ENCODE data around the gene ITM2B. TPM values are rescaled to one million over a fixed set of nuclear protein-coding genes. Genes with fewer than 3 reads are reported as not detected.
"Not testable (repeated sequence)": the region's sequence is repeated elsewhere in the genome, so short reads cannot be mapped to it uniquely, and the experiment has no call there.

The ITM2B gene
- total and polyA plus RNA-seq, 4 donors, result 469 to 753 (median 593) TPM

- H3K36me3 ChIP-seq (ENCODE audit: control insufficient read depth, insufficient read depth, low read length), result no peaks in the 10 kb centered on the region
- no peaks in the 10 kb centered on the region for H3K27me3 ChIP-seq (ENCODE audit: control insufficient read depth, insufficient read depth, low read length)
- no peak overlapping the region for H3K27ac ChIP-seq (ENCODE audit: low read depth, low read length)
- H3K9me3 ChIP-seq (ENCODE audit: control insufficient read depth, insufficient read depth, low read length), result no peaks in the 10 kb centered on the region
- 82% methylated on average over 4 of the region's 4 CpGs for WGBS (ENCODE audit: insufficient coverage)
- DNase-seq (ENCODE audit: low read depth in 4 of 6, low spot score in 6 of 6), result no peak
- H3K4me1 ChIP-seq (ENCODE audit: control insufficient read depth, insufficient read depth, low read length), result no peaks in the 10 kb centered on the region
- H3K4me3 ChIP-seq (ENCODE audit: low read depth, low read length), result no peak overlapping the region
Measured at GRCh38 chr13:48199404-48199946, 33.5 kb upstream of the ITM2B start.

- no peaks in the 10 kb centered on the region for H3K36me3 ChIP-seq (ENCODE audit: control insufficient read depth, insufficient read depth, low read length)
- DNase-seq (ENCODE audit: low read depth in 4 of 6, low spot score in 6 of 6), result no peak
- no peaks in the 10 kb centered on the region for H3K9me3 ChIP-seq (ENCODE audit: control insufficient read depth, insufficient read depth, low read length)
- no peaks in the 10 kb centered on the region for H3K27me3 ChIP-seq (ENCODE audit: control insufficient read depth, insufficient read depth, low read length)
- H3K4me3 ChIP-seq (ENCODE audit: low read depth, low read length), result no peak overlapping the region
- 100% methylated on average over 3 of the region's 3 CpGs for WGBS (ENCODE audit: insufficient coverage)
- no peak overlapping the region for H3K27ac ChIP-seq (ENCODE audit: low read depth, low read length)
- H3K4me1 ChIP-seq (ENCODE audit: control insufficient read depth, insufficient read depth, low read length), result no peaks in the 10 kb centered on the region
Measured at GRCh38 chr13:48201044-48201443, 32.0 kb upstream of the ITM2B start.

GRCh38 chr13:48207207-48207606, 25.8 kb upstream of the ITM2B start:
- not testable (repeated sequence) for H3K36me3 ChIP-seq (ENCODE audit: control insufficient read depth, insufficient read depth, low read length); H3K4me1 ChIP-seq (ENCODE audit: control insufficient read depth, insufficient read depth, low read length); H3K4me3 ChIP-seq (ENCODE audit: low read depth, low read length); DNase-seq (ENCODE audit: low read depth in 4 of 6, low spot score in 6 of 6); H3K27me3 ChIP-seq (ENCODE audit: control insufficient read depth, insufficient read depth, low read length); H3K27ac ChIP-seq (ENCODE audit: low read depth, low read length); H3K9me3 ChIP-seq (ENCODE audit: control insufficient read depth, insufficient read depth, low read length)
- WGBS (ENCODE audit: insufficient coverage), result 98% methylated on average over 3 of the region's 4 CpGs

GRCh38 chr13:48210178-48210577, 22.8 kb upstream of the ITM2B start:
- Histone ChIP-seq H3K9me3 (ENCODE audit: control insufficient read depth, insufficient read depth, low read length) (no peaks in the 10 kb centered on the region), H3K4me1 (ENCODE audit: control insufficient read depth, insufficient read depth, low read length) (no peaks in the 10 kb centered on the region), H3K36me3 (ENCODE audit: control insufficient read depth, insufficient read depth, low read length) (no peaks in the 10 kb centered on the region), H3K4me3 (ENCODE audit: low read depth, low read length) (no peak overlapping the region), H3K27me3 (ENCODE audit: control insufficient read depth, insufficient read depth, low read length) (no peaks in the 10 kb centered on the region), H3K27ac (ENCODE audit: low read depth, low read length) (no peak overlapping the region)
- no peak for DNase-seq (ENCODE audit: low read depth in 4 of 6, low spot score in 6 of 6)
- no CpG with 5 or more reads among the region's 3 CpGs for WGBS (ENCODE audit: insufficient coverage)

GRCh38 chr13:48214519-48215121, 18.4 kb upstream of the ITM2B start:
- Histone ChIP-seq H3K4me1 (ENCODE audit: control insufficient read depth, insufficient read depth, low read length) (no peaks in the 10 kb centered on the region), H3K36me3 (ENCODE audit: control insufficient read depth, insufficient read depth, low read length) (no peaks in the 10 kb centered on the region), H3K4me3 (ENCODE audit: low read depth, low read length) (no peak overlapping the region), H3K27ac (ENCODE audit: low read depth, low read length) (no peak overlapping the region), H3K9me3 (ENCODE audit: control insufficient read depth, insufficient read depth, low read length) (no peaks in the 10 kb centered on the region), H3K27me3 (ENCODE audit: control insufficient read depth, insufficient read depth, low read length) (no peaks in the 10 kb centered on the region)
- WGBS (ENCODE audit: insufficient coverage), result 100% methylated on average over 1 of the region's 1 CpG
- no peak for DNase-seq (ENCODE audit: low read depth in 4 of 6, low spot score in 6 of 6)

- H3K4me1 ChIP-seq (ENCODE audit: control insufficient read depth, insufficient read depth, low read length); H3K27ac ChIP-seq (ENCODE audit: low read depth, low read length); DNase-seq (ENCODE audit: low read depth in 4 of 6, low spot score in 6 of 6); H3K9me3 ChIP-seq (ENCODE audit: control insufficient read depth, insufficient read depth, low read length); H3K4me3 ChIP-seq (ENCODE audit: low read depth, low read length); H3K27me3 ChIP-seq (ENCODE audit: control insufficient read depth, insufficient read depth, low read length); H3K36me3 ChIP-seq (ENCODE audit: control insufficient read depth, insufficient read depth, low read length): not testable (repeated sequence)
- no CpG with 5 or more reads among the region's 1 CpG for WGBS (ENCODE audit: insufficient coverage)
Measured at GRCh38 chr13:48215511-48216203, 17.3 kb upstream of the ITM2B start.

- WGBS (ENCODE audit: insufficient coverage), result 75% methylated on average over 2 of the region's 2 CpGs
- Histone ChIP-seq H3K4me1 (ENCODE audit: control insufficient read depth, insufficient read depth, low read length) (no peaks in the 10 kb centered on the region), H3K36me3 (ENCODE audit: control insufficient read depth, insufficient read depth, low read length) (no peaks in the 10 kb centered on the region), H3K27me3 (ENCODE audit: control insufficient read depth, insufficient read depth, low read length) (no peaks in the 10 kb centered on the region), H3K9me3 (ENCODE audit: control insufficient read depth, insufficient read depth, low read length) (no peaks in the 10 kb centered on the region), H3K27ac (ENCODE audit: low read depth, low read length) (no peak overlapping the region), H3K4me3 (ENCODE audit: low read depth, low read length) (no peak overlapping the region)
- DNase-seq (ENCODE audit: low read depth in 4 of 6, low spot score in 6 of 6), result no peak
Measured at GRCh38 chr13:48216204-48216711, 16.7 kb upstream of the ITM2B start.

GRCh38 chr13:48220592-48220980, 12.4 kb upstream of the ITM2B start:
- Histone ChIP-seq H3K27me3 (ENCODE audit: control insufficient read depth, insufficient read depth, low read length) (no peaks in the 10 kb centered on the region), H3K36me3 (ENCODE audit: control insufficient read depth, insufficient read depth, low read length) (no peaks in the 10 kb centered on the region), H3K4me3 (ENCODE audit: low read depth, low read length) (no peak overlapping the region), H3K9me3 (ENCODE audit: control insufficient read depth, insufficient read depth, low read length) (no peaks in the 10 kb centered on the region), H3K4me1 (ENCODE audit: control insufficient read depth, insufficient read depth, low read length) (no peaks in the 10 kb centered on the region), H3K27ac (ENCODE audit: low read depth, low read length) (no peak overlapping the region)
- WGBS (ENCODE audit: insufficient coverage), result no CpG with 5 or more reads among the region's 2 CpGs
- no peak for DNase-seq (ENCODE audit: low read depth in 4 of 6, low spot score in 6 of 6)

GRCh38 chr13:48220981-48221685, 11.9 kb upstream of the ITM2B start:
- no peaks in the 10 kb centered on the region for H3K9me3 ChIP-seq (ENCODE audit: control insufficient read depth, insufficient read depth, low read length)
- WGBS (ENCODE audit: insufficient coverage), result 86% methylated on average over 3 of the region's 8 CpGs
- H3K27ac ChIP-seq (ENCODE audit: low read depth, low read length), result no peak overlapping the region
- H3K36me3 ChIP-seq (ENCODE audit: control insufficient read depth, insufficient read depth, low read length), result no peaks in the 10 kb centered on the region
- H3K27me3 ChIP-seq (ENCODE audit: control insufficient read depth, insufficient read depth, low read length), result no peaks in the 10 kb centered on the region
- H3K4me3 ChIP-seq (ENCODE audit: low read depth, low read length), result no peak overlapping the region
- no peak for DNase-seq (ENCODE audit: low read depth in 4 of 6, low spot score in 6 of 6)
- no peaks in the 10 kb centered on the region for H3K4me1 ChIP-seq (ENCODE audit: control insufficient read depth, insufficient read depth, low read length)
